Tibial nerve (tissue), 3 donors: ENCODE data around the gene HECTD1.

ENCODE experiments used
- CTCF ChIP-seq, 5 experiments: fragments of 200-600 bp in 3 of 5; fragments of 450-650 bp in 2 of 5; sonication (generic) in 3 of 5; IDR thresholded peaks; one replicate each; pipeline ENCODE4 v1.5.1; 2016 to 2019; ENCODE audit warnings: antibody characterized with exemption in 5 of 5, mild to moderate bottlenecking in 3 of 5, moderate library complexity in 2 of 5
- POLR2A ChIP-seq, 2 donors: fragments of 450-650 bp; IDR thresholded peaks; one replicate each; pipeline ENCODE4 v1.6.1; 2017; ENCODE audit warnings: antibody characterized with exemption in 2 of 2, mild to moderate bottlenecking in 2 of 2, moderate library complexity in 2 of 2

GRCh38 chr14:31059152-31059924 is 148.3 kb downstream of the HECTD1 start:
- no peak for TF ChIP-seq CTCF (IDR thresholded peaks at IDR 0.05)
- TF ChIP-seq POLR2A (IDR thresholded peaks at IDR 0.05) = no peak
